Activated T-cell treated with anti-CD3 and anti-CD28 coated beads, Interleukin-2, amount 50 U/mL, for 48 hours (primary cell): Measurements from ENCODE around the gene ASIP.
A peak's percentile ranks its signal among the peaks of the same experiment; 100 is the strongest.
"Not testable (repeated sequence)": the region's sequence is repeated elsewhere in the genome, so short reads cannot be mapped to it uniquely, and the experiment has no call there.

ENCODE experiments used
- DNase-seq, 2 experiments: peaks; one replicate each; pipeline ENCODE4 v3.0.0-alpha.2; 2020

The ASIP gene

GRCh38 chr20:34290471-34290870 is 49.2 kb downstream of the ASIP start:
- DNase-seq, result no peak

GRCh38 chr20:34292496-34292895 is 51.3 kb downstream of the ASIP start:
- no peak for DNase-seq

- DNase-seq, result no peak
Observed at GRCh38 chr20:34293119-34293518, 51.9 kb downstream of the ASIP start.

- no peak for DNase-seq
Observed at GRCh38 chr20:34293589-34293988, 52.4 kb downstream of the ASIP start.

- no peak for DNase-seq
Observed at GRCh38 chr20:34294563-34294962, 53.3 kb downstream of the ASIP start.

- no peak for DNase-seq
Observed at GRCh38 chr20:34295284-34295683, 54.1 kb downstream of the ASIP start.

- DNase-seq, result no peak
Observed at GRCh38 chr20:34296468-34296867, 55.2 kb downstream of the ASIP start.

- not testable (repeated sequence) for DNase-seq
Observed at GRCh38 chr20:34298294-34298784, 57.1 kb downstream of the ASIP start.

- DNase-seq, result no peak
Observed at GRCh38 chr20:34299556-34300255, 58.5 kb downstream of the ASIP start.

- DNase-seq, result no peak
Observed at GRCh38 chr20:34300256-34300806, 59.1 kb downstream of the ASIP start.

- no peak for DNase-seq
Observed at GRCh38 chr20:34300809-34301586, 59.8 kb downstream of the ASIP start.

- peak in 1 of 2 experiments; percentile 43 for DNase-seq
Observed at GRCh38 chr20:34301587-34302311, 60.5 kb downstream of the ASIP start.

GRCh38 chr20:34302312-34302722 is 61.1 kb downstream of the ASIP start:
- peak in 1 of 2 experiments; percentile 36 for DNase-seq

- DNase-seq, result peak; percentile 96 to 97
Observed at GRCh38 chr20:34302723-34303533, 61.7 kb downstream of the ASIP start, which contains the start of gene AHCY. Gene AHCY (minus strand): TSS chr20:34303355. CDS start chr20:34303270, 85 bp downstream.

GRCh38 chr20:34305333-34306230 is 64.4 kb downstream of the ASIP start:
- DNase-seq, result no peak

- DNase-seq, result no peak
Observed at GRCh38 chr20:34309691-34310090, 68.5 kb downstream of the ASIP start.

- DNase-seq, result no peak
Observed at GRCh38 chr20:34310481-34311117, 69.4 kb downstream of the ASIP start.

- DNase-seq, result no peak
Observed at GRCh38 chr20:34311118-34312023, 70.1 kb downstream of the ASIP start.

- DNase-seq, result no peak
Observed at GRCh38 chr20:34312024-34312460, 70.8 kb downstream of the ASIP start.
